GDM1 (cell line): Measurements from ENCODE around the gene SOX5.
"Not testable (repeated sequence)": the region's sequence is repeated elsewhere in the genome, so short reads cannot be mapped to it uniquely, and the experiment has no call there.

Experiments used
- DNase-seq: peaks from one replicate; lab custom pipeline; 2025; lab: John Stamatoyannopoulos, UW

The SOX5 gene

GRCh38 chr12:23909551-23909950 is 39.9 kb downstream of the SOX5 start:
- no peak for DNase-seq

GRCh38 chr12:23906329-23906728 is 43.1 kb downstream of the SOX5 start:
- no peak for DNase-seq

- DNase-seq = no peak
Observed at GRCh38 chr12:23899434-23899833, 50.0 kb downstream of the SOX5 start.

- no peak for DNase-seq
Observed at GRCh38 chr12:23898121-23898520, 51.3 kb downstream of the SOX5 start.

GRCh38 chr12:23895792-23896218 is 53.7 kb downstream of the SOX5 start:
- no peak for DNase-seq

- no peak for DNase-seq
Observed at GRCh38 chr12:23893611-23894010, 55.9 kb downstream of the SOX5 start.

- no peak for DNase-seq
Observed at GRCh38 chr12:23891115-23891514, 58.4 kb downstream of the SOX5 start.

- DNase-seq = no peak
Observed at GRCh38 chr12:23889069-23889440, 60.4 kb downstream of the SOX5 start.

GRCh38 chr12:23888396-23889068 is 60.9 kb downstream of the SOX5 start:
- no peak for DNase-seq

GRCh38 chr12:23887055-23887835 is 62.2 kb downstream of the SOX5 start:
- no peak for DNase-seq

GRCh38 chr12:23885394-23885793 is 64.1 kb downstream of the SOX5 start:
- no peak for DNase-seq

GRCh38 chr12:23884909-23885308 is 64.6 kb downstream of the SOX5 start:
- DNase-seq = no peak

- no peak for DNase-seq
Observed at GRCh38 chr12:23880988-23881387, 68.5 kb downstream of the SOX5 start.

- DNase-seq = not testable (repeated sequence)
Observed at GRCh38 chr12:23876618-23877017, 72.9 kb downstream of the SOX5 start.

- no peak for DNase-seq
Observed at GRCh38 chr12:23867794-23868193, 81.7 kb downstream of the SOX5 start.

- DNase-seq = no peak
Observed at GRCh38 chr12:23862701-23863100, 86.8 kb downstream of the SOX5 start.

GRCh38 chr12:23860019-23860418 is 89.5 kb downstream of the SOX5 start:
- DNase-seq = no peak

- no peak for DNase-seq
Observed at GRCh38 chr12:23857178-23857577, 92.3 kb downstream of the SOX5 start.

GRCh38 chr12:23855813-23856212 is 93.7 kb downstream of the SOX5 start:
- no peak for DNase-seq

- no peak for DNase-seq
Observed at GRCh38 chr12:23854598-23854997, 94.9 kb downstream of the SOX5 start.

- DNase-seq = no peak
Observed at GRCh38 chr12:23853640-23854039, 95.8 kb downstream of the SOX5 start.

- DNase-seq = no peak
Observed at GRCh38 chr12:23851602-23852001, 97.9 kb downstream of the SOX5 start.

- no peak for DNase-seq
Observed at GRCh38 chr12:23847857-23848256, 101.6 kb downstream of the SOX5 start.

- DNase-seq = no peak
Observed at GRCh38 chr12:23843958-23844357, 105.5 kb downstream of the SOX5 start.
